ENCODE data around the gene SARS1.
A peak's percentile ranks its signal among the peaks of the same experiment; 100 is the strongest.
"Not testable (repeated sequence)": the region's sequence is repeated elsewhere in the genome, so short reads cannot be mapped to it uniquely, and the experiment has no call there.

Gene SARS1

GRCh38 chr1:109193653-109194590, 19.8 kb upstream of the SARS1 start:
- DNase-seq = no peak

GRCh38 chr1:109197158-109198042, 16.3 kb upstream of the SARS1 start:
- no peak for DNase-seq

GRCh38 chr1:109198043-109198695, 15.5 kb upstream of the SARS1 start:
- no peak for DNase-seq

GRCh38 chr1:109198745-109199144, 15.0 kb upstream of the SARS1 start:
- DNase-seq = no peak

- DNase-seq = no peak
These were observed 14.0 kb upstream of the SARS1 start for GRCh38 chr1:109199710-109200109.

- DNase-seq = peak; percentile 28
These were observed 12.5 kb upstream of the SARS1 start for GRCh38 chr1:109201123-109201703.

- no peak for DNase-seq
These were observed 9.2 kb upstream of the SARS1 start for GRCh38 chr1:109204484-109204883.

GRCh38 chr1:109206339-109206738, 7.4 kb upstream of the SARS1 start:
- no peak for DNase-seq

- no peak for DNase-seq
These were observed 6.1 kb upstream of the SARS1 start for GRCh38 chr1:109207467-109208103.

- no peak for DNase-seq
These were observed 5.3 kb upstream of the SARS1 start for GRCh38 chr1:109208394-109208793.

- DNase-seq = no peak
These were observed 4.8 kb upstream of the SARS1 start for GRCh38 chr1:109208836-109209463.

GRCh38 chr1:109210058-109210457, 3.7 kb upstream of the SARS1 start:
- DNase-seq = no peak

- DNase-seq = no peak
These were observed 334 bp upstream of the SARS1 start for GRCh38 chr1:109213345-109213823.

- DNase-seq = peak; percentile 56
These were observed 1.2 kb downstream of the SARS1 start for GRCh38 chr1:109214695-109215623.

- no peak for DNase-seq
These were observed 2.9 kb downstream of the SARS1 start for GRCh38 chr1:109216662-109217061.

- DNase-seq = no peak
These were observed 4.8 kb downstream of the SARS1 start for GRCh38 chr1:109218516-109218915.

- not testable (repeated sequence) for DNase-seq
These were observed 7.5 kb downstream of the SARS1 start for GRCh38 chr1:109221201-109221600.

- DNase-seq = peak; percentile 63
These were observed 11.6 kb downstream of the SARS1 start for GRCh38 chr1:109225308-109225707.

GRCh38 chr1:109225711-109226445, 12.2 kb downstream of the SARS1 start:
- DNase-seq = no peak

GRCh38 chr1:109228167-109228566, 14.4 kb downstream of the SARS1 start:
- no peak for DNase-seq
